Endothelial cell of umbilical vein (primary cell): Measurements from ENCODE around the gene KMT2C. TPM values are rescaled to one million over a fixed set of nuclear protein-coding genes. Genes with fewer than 3 reads are reported as not detected.
A peak's percentile ranks its signal among the peaks of the same experiment; 100 is the strongest.
"Not testable (repeated sequence)": the region's sequence is repeated elsewhere in the genome, so short reads cannot be mapped to it uniquely, and the experiment has no call there.

Experiments used
- BruUV-seq: library from RNA; stranded (reverse); fragments of 400-500 nt; replicated peaks from 2 replicates; lab custom pipeline; 2021; lab: Mats Ljungman, UMichigan
- CTCF ChIA-PET: fragments of 300-600, 350-600 bp; sonication (Branson Sonifier 250); formaldehyde crosslinking; loops from one replicate; lab custom pipeline; 2021; ENCODE audit warnings: antibody characterized with exemption, inconsistent platforms; lab: Charles Lee
- POLR2A ChIA-PET: fragments of 300-600, 350-600 bp; sonication (Branson Sonifier 250); formaldehyde crosslinking; loops from one replicate; lab custom pipeline; 2021; ENCODE audit warnings: antibody characterized with exemption, inconsistent platforms; lab: Charles Lee
- DNase-seq: peaks from one replicate; pipeline ENCODE4 v3.0.0-alpha.2; 2011; ENCODE audit warnings: low read depth, low spot score
- FAIRE-seq: peaks from 2 replicates; lab custom pipeline; 2011; peaks lifted over from hg19 to GRCh38; lab: Jason Lieb, UNC
- H2AFZ ChIP-seq: 2 replicates; pipeline ENCODE4 v1.6.0; 2012; ENCODE audit warnings: low read depth, low read length, control low read depth, inconsistent platforms
- H3K27ac ChIP-seq: 2 replicates; pipeline ENCODE4 v1.5.1; 2011; ENCODE audit warnings: low read depth, mild to moderate bottlenecking, control low read depth, low read length, moderate library complexity; ENCODE audit not compliant: insufficient read depth
- H3K27me3 ChIP-seq, 2 experiments: 2 replicates each; pipeline versions ENCODE4 v1.6.0 to v1.6.1; 2011; ENCODE audit warnings: low read length in 2 of 2, mixed read lengths in 1 of 2; ENCODE audit not compliant: control insufficient read depth in 2 of 2, insufficient read depth in 2 of 2
- H3K36me3 ChIP-seq, 2 experiments: 2 replicates in 1 of 2; 3 replicates in 1 of 2; pipeline ENCODE4 v1.5.1; 2011; ENCODE audit warnings: low read length in 2 of 2, mild to moderate bottlenecking in 1 of 2, moderate library complexity in 1 of 2; ENCODE audit not compliant: control insufficient read depth in 2 of 2, insufficient read depth in 2 of 2; ENCODE audit errors: extremely low read depth in 1 of 2
- H3K4me1 ChIP-seq: 3 replicates; pipeline ENCODE4 v1.5.1; 2011; ENCODE audit warnings: mild to moderate bottlenecking, low read length; ENCODE audit not compliant: control insufficient read depth, insufficient read depth; ENCODE audit errors: extremely low read depth
- H3K4me2 ChIP-seq: 2 replicates; pipeline ENCODE4 v1.6.1; 2011; ENCODE audit warnings: low read length, control low read depth, mixed read lengths; ENCODE audit not compliant: insufficient read depth
- H3K4me3 ChIP-seq, 3 experiments: fragments of 200-600 bp in 1 of 3; sonication (generic), shearing (Covaris generic) in 1 of 3; replicated peaks in 1 of 3; 2 replicates each; pipeline ENCODE4 v1.5.1; 2011 to 2016; ENCODE audit warnings: control low read depth in 3 of 3, low read length in 3 of 3, mild to moderate bottlenecking in 2 of 3, inconsistent platforms in 1 of 3, low read depth in 1 of 3, moderate library complexity in 1 of 3; ENCODE audit not compliant: insufficient read depth in 1 of 3
- H3K79me2 ChIP-seq: 2 replicates; pipeline ENCODE4 v1.6.0; 2012; ENCODE audit warnings: low read length, inconsistent platforms; ENCODE audit not compliant: control insufficient read depth, insufficient read depth
- H3K9ac ChIP-seq: replicated peaks from 2 replicates; pipeline ENCODE3; 2011; ENCODE audit warnings: low read length, control low read depth; ENCODE audit not compliant: insufficient read depth; ENCODE audit errors: extremely low read depth
- H3K9me1 ChIP-seq: replicated peaks from 3 replicates; pipeline ENCODE4 v1.6.0; 2011; ENCODE audit warnings: mild to moderate bottlenecking, low read length; ENCODE audit not compliant: control insufficient read depth, insufficient read depth; ENCODE audit errors: extremely low read depth
- H3K9me3 ChIP-seq: replicated peaks from 2 replicates; pipeline ENCODE4 v1.5.1; 2012; ENCODE audit warnings: low read length, inconsistent platforms; ENCODE audit not compliant: control insufficient read depth, insufficient read depth
- H4K20me1 ChIP-seq: replicated peaks from 2 replicates; pipeline ENCODE3; 2011; ENCODE audit warnings: mild to moderate bottlenecking, low read length; ENCODE audit not compliant: control insufficient read depth, insufficient read depth; ENCODE audit errors: extremely low read depth
- CTCF ChIP-seq, 2 donors: IDR thresholded peaks; 1 replicate in 1 of 2; 2 replicates in 1 of 2; pipeline ENCODE4 v1.5.1; 2011; ENCODE audit warnings: low read length in 2 of 2, mild to moderate bottlenecking in 2 of 2, moderate library complexity in 2 of 2, control low read depth in 1 of 2, inconsistent platforms in 1 of 2, low read depth in 1 of 2; ENCODE audit not compliant: insufficient read depth in 1 of 2; ENCODE audit errors: extremely low read depth in 1 of 2
- EZH2 ChIP-seq: IDR thresholded peaks from 2 replicates; pipeline ENCODE4 v1.6.1; 2012; ENCODE audit warnings: borderline replicate concordance, low read depth, mild to moderate bottlenecking, moderate library complexity, low read length, inconsistent platforms; ENCODE audit not compliant: severe bottlenecking
- FOS ChIP-seq: IDR thresholded peaks from 2 replicates; pipeline ENCODE4 v1.6.1; 2011; ENCODE audit warnings: mild to moderate bottlenecking, low read length, moderate library complexity, borderline replicate concordance; ENCODE audit not compliant: insufficient read depth
- GATA2 ChIP-seq: IDR thresholded peaks from 2 replicates; pipeline ENCODE4 v1.7.0; 2011; ENCODE audit warnings: low read depth, mild to moderate bottlenecking, moderate library complexity, mixed read lengths, low read length; ENCODE audit not compliant: insufficient read length, insufficient read depth
- JUN ChIP-seq: IDR thresholded peaks from 2 replicates; pipeline ENCODE4 v1.6.1; 2011; ENCODE audit warnings: borderline replicate concordance, low read depth; ENCODE audit not compliant: insufficient read length, insufficient read depth
- MAX ChIP-seq: IDR thresholded peaks from 2 replicates; pipeline ENCODE4 v1.6.1; 2011; ENCODE audit not compliant: insufficient read depth, insufficient read length
- POLR2A ChIP-seq: IDR thresholded peaks from 2 replicates; pipeline ENCODE4 v1.6.1; 2012; ENCODE audit warnings: low read depth, mild to moderate bottlenecking, control low read depth, low read length
- POLR2AphosphoS5 ChIP-seq: IDR thresholded peaks from 2 replicates; pipeline ENCODE4 v1.6.1; 2012; ENCODE audit warnings: low read depth, mild to moderate bottlenecking, control low read depth, low read length, moderate library complexity; ENCODE audit not compliant: insufficient read depth
- dilution Hi-C: fragments of 300-500 bp; cut with MboI; formaldehyde crosslinking; loops from one replicate; pipeline ENCODE4 v1.15.0; 2019; ENCODE audit warnings: low sequenced_read_pairs; ENCODE audit not compliant: extremely low pct_ligation_motif_present
- intact Hi-C: fragments of 100-400 bp; cut with micrococcal nuclease; formaldehyde crosslinking; loops from one replicate; pipeline ENCODE4 v1.10.0; 2022
- polyA plus RNA-seq, 4 experiments: library from polyadenylated mRNA; depleted of rRNA in 3 of 4; stranded (reverse) in 3 of 4; unstranded in 1 of 4; fragments of >200 nt; gene quantifications; 2 replicates each; pipeline versions ENCODE4 v1.2.1 to v1.2.3, GENCODE V29; 2011 to 2012; ENCODE audit warnings: missing spikeins in 1 of 4
- total RNA-seq: library from RNA; stranded (reverse); gene quantifications from 2 replicates; pipeline ENCODE4 v1.2.3, GENCODE V29; 2021

Gene KMT2C
- total and polyA plus RNA-seq, 2 donors (not counting 3 experiments of a cell fraction or from before 2014, with no cell fraction given), result 8.0 to 53.7 TPM

GRCh38 chr7:152436111-152436930 lies 518 bp upstream of the KMT2C start:
- POLR2A ChIA-PET, result no interaction called here
- DNase-seq, result peak; percentile 91
- TF ChIP-seq CTCF (IDR thresholded peaks at IDR 0.05; ENCODE audit: extremely low read depth in 1 of 2, insufficient read depth in 1 of 2, low read depth in 1 of 2, low read length in 2 of 2) (no peak), POLR2AphosphoS5 (peak; percentile 74), MAX (peak; percentile 3), GATA2 (no peak), EZH2 (no peak), POLR2A (no peak), FOS (no peak), JUN (no peak)
- H3K4me1 ChIP-seq, result peaks cover 9% of the 10 kb centered on the region
- no peaks in the 10 kb centered on the region for H3K9me1 ChIP-seq
- dilution Hi-C loops, result no loop called here
- peak overlapping the region; percentile 74 for H3K9ac ChIP-seq
- no peaks in the 10 kb centered on the region for H3K9me3 ChIP-seq
- H2AFZ ChIP-seq, result peak overlapping the region; percentile 54
- H3K27ac ChIP-seq, result peak overlapping the region; percentile 72
- CTCF ChIA-PET, result interaction anchor here (0.6 kb wide), 1 partner anchor 215 kb away, joined by 5 read pairs; no protein-coding TSS in a partner anchor
- H3K4me3 ChIP-seq, result peak overlapping the region in 2 of 3 experiments; percentile 47 to 92
- H4K20me1 ChIP-seq, result no peaks in the 10 kb centered on the region
- peak; percentile 66 for FAIRE-seq
- no TSS peak for BruUV-seq
- H3K27me3 ChIP-seq, result no peaks in the 10 kb centered on the region
- peak overlapping the region; percentile 49 for H3K4me2 ChIP-seq
- intact Hi-C loops, result loop anchor here (1.0 to 10.0 kb wide), 4 partner anchors 27 to 292 kb away; no protein-coding TSS in a partner anchor
- peaks cover 42% of the 10 kb centered on the region for H3K79me2 ChIP-seq
- H3K36me3 ChIP-seq, result no peaks in the 10 kb centered on the region

GRCh38 chr7:152434511-152435383 lies 1.1 kb downstream of the KMT2C start:
- POLR2A ChIA-PET, H3K9me1 ChIP-seq, H3K27me3 ChIP-seq, H4K20me1 ChIP-seq, H3K36me3 ChIP-seq, H3K9me3 ChIP-seq, dilution Hi-C loops, H3K4me1 ChIP-seq: not testable (repeated sequence)
- intact Hi-C loops, result loop anchor here (1.0 to 10.0 kb wide), 3 partner anchors 93 to 290 kb away; no protein-coding TSS in a partner anchor
- CTCF ChIA-PET, result interaction anchor here (1.5 to 1.7 kb wide), 2 partner anchors 27 to 93 kb away, joined by 4 to 16 read pairs; no protein-coding TSS in a partner anchor
- FAIRE-seq (peak; percentile 50), DNase-seq (peak; percentile 64)
- TSS peak; percentile 28 for BruUV-seq
- Histone ChIP-seq H3K9ac (peak overlapping the region; percentile 57), H3K4me3 (peak overlapping the region; percentile 72 to 92 (median 79)), H3K27ac (peak overlapping the region; percentile 49), H3K4me2 (peak overlapping the region; percentile 98), H3K79me2 (peaks cover 57% of the 10 kb centered on the region), H2AFZ (peak overlapping the region; percentile 23)
